GM18505 (cell line): ENCODE data around the gene CKAP5.
"Not testable (repeated sequence)": the region's sequence is repeated elsewhere in the genome, so short reads cannot be mapped to it uniquely, and the experiment has no call there.

Experiments used
- ATAC-seq: cut with Tn5 transposase; IDR thresholded peaks from one replicate; pipeline ENCODE4 v1.9.1; 2021; ENCODE audit not compliant: unreplicated experiment
- POLR2A ChIP-seq: IDR thresholded peaks from 4 replicates; pipeline ENCODE4 v1.6.1; 2011; ENCODE audit warnings: borderline replicate concordance; ENCODE audit not compliant: insufficient read depth, insufficient read length; ENCODE audit errors: extremely low read depth

Gene CKAP5

GRCh38 chr11:46721286-46721685 lies 124.8 kb downstream of the CKAP5 start:
- ATAC-seq, result no peak
- TF ChIP-seq POLR2A, result no peak

GRCh38 chr11:46719543-46720218 lies 126.4 kb downstream of the CKAP5 start:
- ATAC-seq, result no peak
- TF ChIP-seq POLR2A, result no peak

- no peak for ATAC-seq
- no peak for TF ChIP-seq POLR2A
Observed at GRCh38 chr11:46719048-46719542, 127.0 kb downstream of the CKAP5 start, which contains the start of gene F2. Gene F2 (plus strand): TSS chr11:46719213. CDS start chr11:46719236, 23 bp downstream.

- no peak for ATAC-seq
- no peak for TF ChIP-seq POLR2A
Observed at GRCh38 chr11:46718155-46719019, 127.7 kb downstream of the CKAP5 start.

GRCh38 chr11:46717825-46718154 lies 128.3 kb downstream of the CKAP5 start:
- ATAC-seq, result not testable (repeated sequence)

- TF ChIP-seq POLR2A, result no peak
Observed at GRCh38 chr11:46712874-46713576, 133.1 kb downstream of the CKAP5 start.

GRCh38 chr11:46711303-46711702 lies 134.8 kb downstream of the CKAP5 start:
- no peak for ATAC-seq
- TF ChIP-seq POLR2A, result no peak

More at GRCh38 chr11:46712874-46713576, 133.1 kb downstream of the CKAP5 start:
- ATAC-seq, result no peak

GRCh38 chr11:46710821-46711269 lies 135.2 kb downstream of the CKAP5 start:
- TF ChIP-seq POLR2A, result no peak
- ATAC-seq, result no peak

- ATAC-seq, result not testable (repeated sequence)
Observed at GRCh38 chr11:46709351-46709750, 136.7 kb downstream of the CKAP5 start.

- TF ChIP-seq POLR2A, result no peak
- ATAC-seq, result no peak
Observed at GRCh38 chr11:46706886-46707285, 139.2 kb downstream of the CKAP5 start.

GRCh38 chr11:46705070-46705688 lies 140.9 kb downstream of the CKAP5 start:
- ATAC-seq, result no peak
- no peak for TF ChIP-seq POLR2A

- peak; percentile 16 for TF ChIP-seq POLR2A
Observed at GRCh38 chr11:46701078-46701654, 144.9 kb downstream of the CKAP5 start.

More at GRCh38 chr11:46701078-46701654, 144.9 kb downstream of the CKAP5 start:
- no peak for ATAC-seq
